Spleen (tissue), 7 donors: ENCODE data around the gene RASSF3.

Experiments used
- CTCF ChIP-seq, 11 experiments: fragments of 200-600 bp in 7 of 11; fragments of 450-650 bp in 4 of 11; sonication (generic) in 4 of 11; IDR thresholded peaks in 8 of 11; conservative IDR thresholded peaks in 3 of 11; 1 replicate in 7 of 11; 2 replicates in 4 of 11; pipeline versions ENCODE4 v1.4.0 to v1.8.0; 2016 to 2021; ENCODE audit warnings: antibody characterized with exemption in 11 of 11, inconsistent platforms in 4 of 11, mild to moderate bottlenecking in 1 of 11
- POLR2A ChIP-seq, 3 donors: fragments of 450-650 bp; IDR thresholded peaks; one replicate each; pipeline ENCODE4 v1.5.1; 2017; ENCODE audit warnings: antibody characterized with exemption in 3 of 3, mild to moderate bottlenecking in 1 of 3
- POLR2AphosphoS5 ChIP-seq, 3 donors: sonication (generic); formaldehyde crosslinking; IDR thresholded peaks; one replicate each; pipeline ENCODE4 v1.5.1; 2017; ENCODE audit warnings: antibody characterized with exemption in 3 of 3
- donor health status: DM: no; HTN: no; CAD: no; lungs with moderate emphysema.
- donor health status: DM: no; HTN: no; CAD: no.
- donor health status: DM: no; HTN: no; CAD: no.

- TF ChIP-seq CTCF (IDR thresholded peaks at IDR 0.05 in 8 of 11, conservative IDR thresholded peaks at IDR 0.05 in 3 of 11): no peak
- TF ChIP-seq POLR2AphosphoS5 (IDR thresholded peaks at IDR 0.05): no peak
- TF ChIP-seq POLR2A (IDR thresholded peaks at IDR 0.05): no peak
These were observed 112.5 kb downstream of the RASSF3 start for GRCh38 chr12:64722835-64723234.
